Iris pigment epithelial cell (primary cell): ENCODE results near the gene LSM12.
A peak's percentile ranks its signal among the peaks of the same experiment; 100 is the strongest.
"Not testable (repeated sequence)": the region's sequence is repeated elsewhere in the genome, so short reads cannot be mapped to it uniquely, and the experiment has no call there.

Source experiments
- DNase-seq: peaks from one replicate; pipeline ENCODE4 v3.0.0-alpha.2; 2011; ENCODE audit warnings: low read depth

The LSM12 gene

GRCh38 chr17:44066204-44066930, at the start of gene LSM12:
Gene LSM12, minus strand, starts transcription at chr17:44066671. Its CDS starts 84 bp downstream, at chr17:44066587.
- peak; percentile 88 for DNase-seq

GRCh38 chr17:44115585-44116415, 49.3 kb upstream of the LSM12 start:
- peak; percentile 28 for DNase-seq

GRCh38 chr17:44113868-44114840, 47.7 kb upstream of the LSM12 start:
- DNase-seq, result no peak

GRCh38 chr17:44113382-44113781, 46.9 kb upstream of the LSM12 start:
- no peak for DNase-seq

GRCh38 chr17:44112284-44113280, 46.1 kb upstream of the LSM12 start:
- DNase-seq, result no peak

GRCh38 chr17:44111777-44112176, 45.3 kb upstream of the LSM12 start:
- no peak for DNase-seq

- peak; percentile 76 for DNase-seq
Measured at GRCh38 chr17:44110823-44111633, 44.6 kb upstream of the LSM12 start.

GRCh38 chr17:44110011-44110686, 43.7 kb upstream of the LSM12 start:
- no peak for DNase-seq

- DNase-seq, result no peak
Measured at GRCh38 chr17:44109312-44109630, 42.8 kb upstream of the LSM12 start.

- peak; percentile 96 for DNase-seq
Measured at GRCh38 chr17:44108440-44109311, 42.2 kb upstream of the LSM12 start.

- no peak for DNase-seq
Measured at GRCh38 chr17:44106801-44107200, 40.3 kb upstream of the LSM12 start.

GRCh38 chr17:44105941-44106340, 39.5 kb upstream of the LSM12 start:
- no peak for DNase-seq

- no peak for DNase-seq
Measured at GRCh38 chr17:44105483-44105882, 39.0 kb upstream of the LSM12 start.

GRCh38 chr17:44102849-44103622, 36.6 kb upstream of the LSM12 start:
- no peak for DNase-seq

- not testable (repeated sequence) for DNase-seq
Measured at GRCh38 chr17:44101858-44102257, 35.4 kb upstream of the LSM12 start.

- DNase-seq, result peak; percentile 38
Measured at GRCh38 chr17:44097110-44097958, 30.9 kb upstream of the LSM12 start.
